NT2/D1 (cell line): ENCODE measurements around the gene GCAT.

ENCODE experiments used
- SUZ12 ChIP-seq: IDR thresholded peaks from 2 replicates; pipeline ENCODE4 v1.6.1; 2011; ENCODE audit not compliant: insufficient read length, insufficient read depth; ENCODE audit errors: extremely low read depth
- YY1 ChIP-seq: IDR thresholded peaks from 2 replicates; pipeline ENCODE4 v1.6.1; 2011; ENCODE audit not compliant: insufficient read length, insufficient read depth
- ZNF274 ChIP-seq: IDR thresholded peaks from 2 replicates; pipeline ENCODE4 v1.6.1; 2011; ENCODE audit warnings: mild to moderate bottlenecking, low read depth, low read length

DNA sequence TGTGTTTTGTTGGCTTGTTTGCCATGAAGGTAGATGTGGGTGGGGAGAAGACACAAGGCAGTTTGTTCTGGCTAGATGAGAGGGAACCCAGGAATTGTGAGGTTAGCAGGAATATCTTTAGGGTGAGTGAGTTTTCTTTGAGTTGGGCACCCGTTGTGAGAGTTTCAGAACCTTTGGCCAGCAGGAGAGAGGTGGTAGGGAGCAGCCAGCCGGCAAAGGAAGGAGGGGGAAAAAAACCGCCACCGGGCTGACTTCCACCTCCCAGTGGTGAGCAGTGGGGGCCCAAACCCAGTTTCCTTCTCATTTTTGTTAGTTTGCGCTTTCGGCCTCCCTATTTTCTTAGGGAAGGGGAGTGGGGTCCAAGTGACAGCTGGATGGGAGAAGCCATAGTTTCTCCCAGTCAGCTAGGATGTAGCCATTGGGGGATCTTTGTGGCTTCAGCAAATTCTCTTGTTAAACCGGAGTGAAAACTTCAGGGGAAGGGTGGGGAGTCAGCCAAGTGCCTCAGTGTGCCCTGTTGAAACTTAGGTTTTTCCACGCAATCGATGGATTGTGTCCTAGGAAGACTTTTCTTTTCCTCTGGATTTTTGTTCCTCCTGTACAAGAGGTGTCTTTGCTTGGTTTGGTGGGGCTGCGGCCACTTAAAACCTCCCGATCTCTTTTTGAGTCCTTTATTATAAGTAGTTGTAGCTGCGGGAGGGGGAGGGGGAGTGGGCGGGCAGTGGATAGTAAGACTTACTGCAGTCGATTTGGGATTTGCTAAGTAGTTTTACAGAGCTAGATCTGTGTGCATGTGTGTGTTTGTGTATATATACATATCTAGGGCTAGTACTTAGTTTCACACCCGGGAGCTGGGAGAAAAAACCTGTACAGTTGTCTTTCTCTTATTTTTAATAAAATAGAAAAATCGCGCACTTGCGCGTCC, 1.1 kb upstream of the GCAT start:
- no peak for TF ChIP-seq ZNF274
- TF ChIP-seq SUZ12, result no peak
- TF ChIP-seq YY1, result no peak
